ENCODE results near the gene TAF4B. TPM values are rescaled to one million over a fixed set of nuclear protein-coding genes. Genes with fewer than 3 reads are reported as not detected.
A peak's percentile ranks its signal among the peaks of the same experiment; 100 is the strongest.
"Not testable (repeated sequence)": the region's sequence is repeated elsewhere in the genome, so short reads cannot be mapped to it uniquely, and the experiment has no call there.

The TAF4B gene
- total RNA-seq, 1 donor from 2014 or later = 1.5 TPM

DNA sequence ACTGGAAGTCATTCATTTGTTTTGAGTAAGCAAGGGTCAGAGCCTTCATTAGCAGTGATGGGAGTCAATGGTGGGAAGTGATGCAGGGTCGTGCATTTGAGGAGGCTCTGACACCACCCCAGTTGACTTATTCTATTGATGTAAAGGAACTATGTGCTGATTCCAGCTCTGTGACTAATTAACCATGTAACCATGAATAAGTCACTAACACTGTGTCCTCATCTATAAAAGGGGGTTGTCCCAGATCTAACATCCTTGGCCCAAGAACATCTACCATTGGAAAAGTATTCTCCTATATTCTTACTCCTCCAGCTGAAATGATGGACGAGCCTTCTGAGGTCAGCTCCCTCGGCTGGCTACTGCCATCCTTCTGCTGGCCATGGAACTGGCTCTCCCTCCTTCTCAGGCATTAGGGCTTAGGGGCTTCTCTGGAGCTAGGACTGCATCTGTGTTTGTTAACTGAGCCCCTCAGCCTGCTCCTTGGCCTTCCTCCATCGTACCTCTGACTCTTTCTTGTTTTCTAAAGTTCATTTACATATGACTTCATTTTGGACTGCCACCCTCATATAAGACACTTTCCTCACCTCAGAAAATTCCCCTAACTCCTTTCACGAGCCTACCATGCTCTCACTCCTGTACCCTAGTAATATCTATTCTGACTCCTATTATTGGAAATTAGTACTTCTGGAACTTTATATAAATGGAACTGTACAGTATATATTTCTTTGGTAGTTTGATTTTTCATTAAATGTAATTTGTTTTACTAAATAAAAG is 206.6 kb downstream of the TAF4B start:
- Mint-ChIP-seq H3K36me3 (ENCODE audit: low read depth) (no peaks in the 10 kb centered on the region), H3K27me3 (ENCODE audit: low read depth) (no peaks in the 10 kb centered on the region), H3K9me3 (no peaks in the 10 kb centered on the region), H3K27ac (ENCODE audit: unreplicated experiment) (no peak overlapping the region), H3K4me1 (peaks cover 18% of the 10 kb centered on the region), H3K4me3 (no peak overlapping the region)
- no peak for DNase-seq (ENCODE audit: low read depth, low spot score)
- no peak for TF ChIP-seq CTCF (conservative IDR thresholded peaks at IDR 0.05)

DNA sequence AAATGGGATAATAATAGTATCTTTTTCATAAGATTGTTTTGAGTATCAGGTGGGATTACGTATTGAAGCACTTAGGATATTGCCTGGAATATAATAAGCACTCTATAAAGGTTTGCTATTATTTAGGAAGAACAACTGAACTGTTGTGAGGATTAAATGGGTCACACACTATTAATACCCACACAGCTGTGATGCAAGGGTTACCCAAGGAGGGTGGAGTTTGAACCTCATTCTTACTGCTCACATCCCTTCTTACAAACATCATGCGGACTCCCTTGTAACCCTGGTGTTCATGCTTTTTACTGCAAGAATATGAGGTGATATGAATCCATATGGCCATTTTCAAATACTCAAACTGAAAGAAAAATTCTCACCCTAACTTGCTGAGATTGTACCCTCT is 208.6 kb downstream of the TAF4B start:
- Mint-ChIP-seq H3K36me3 (ENCODE audit: low read depth) (no peaks in the 10 kb centered on the region), H3K9me3 (no peaks in the 10 kb centered on the region), H3K4me1 (peaks cover 8% of the 10 kb centered on the region), H3K27me3 (ENCODE audit: low read depth) (no peaks in the 10 kb centered on the region), H3K27ac (ENCODE audit: unreplicated experiment) (no peak overlapping the region), H3K4me3 (no peak overlapping the region)
- no peak for TF ChIP-seq CTCF (conservative IDR thresholded peaks at IDR 0.05)
- DNase-seq (ENCODE audit: low read depth, low spot score) = no peak

DNA sequence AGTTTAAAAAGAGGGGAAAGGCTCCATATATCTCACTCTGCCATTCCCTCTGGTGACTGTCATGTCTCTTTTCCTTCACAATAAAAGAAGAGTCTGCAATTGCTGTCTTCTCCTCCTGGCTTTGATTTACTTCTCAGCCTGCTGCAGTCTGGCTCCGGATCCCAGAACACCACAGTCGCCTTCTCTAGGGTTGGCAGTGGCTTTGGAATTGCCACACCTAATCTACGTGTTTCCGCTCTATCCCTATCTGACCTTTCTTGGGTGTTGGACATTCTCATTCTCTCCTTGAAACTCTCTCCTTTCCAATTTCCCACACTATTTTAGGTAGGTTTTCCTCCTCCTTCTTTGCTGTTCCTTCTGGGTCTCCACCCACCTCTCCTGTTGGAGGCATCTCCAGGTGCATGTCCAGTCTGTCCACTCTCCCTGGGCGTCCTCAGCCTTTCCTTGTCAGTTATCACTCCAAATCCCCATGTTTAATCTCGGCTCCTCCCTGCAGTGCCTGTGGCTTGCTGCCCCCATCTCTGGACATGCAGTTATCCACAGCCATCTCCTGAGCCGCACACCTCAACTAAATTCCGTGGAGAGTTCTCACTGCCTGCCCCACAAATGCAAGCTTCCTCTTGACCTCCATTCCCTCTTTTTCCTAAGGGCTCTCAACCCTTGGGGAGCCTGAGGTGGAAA is 209.3 kb downstream of the TAF4B start:
- TF ChIP-seq CTCF (conservative IDR thresholded peaks at IDR 0.05) = no peak
- no peak for DNase-seq (ENCODE audit: low read depth, low spot score)
- peak overlapping the region; percentile 15 for H3K27ac Mint-ChIP-seq (ENCODE audit: unreplicated experiment)
- no peaks in the 10 kb centered on the region for H3K27me3 Mint-ChIP-seq (ENCODE audit: low read depth)
- no peaks in the 10 kb centered on the region for H3K9me3 Mint-ChIP-seq
- peaks cover 8% of the 10 kb centered on the region for H3K4me1 Mint-ChIP-seq
- no peak overlapping the region for H3K4me3 Mint-ChIP-seq
- H3K36me3 Mint-ChIP-seq (ENCODE audit: low read depth) = no peaks in the 10 kb centered on the region

GRCh38 chr18:26436176-26437051 is 210.2 kb downstream of the TAF4B start:
- TF ChIP-seq CTCF (conservative IDR thresholded peaks at IDR 0.05) = no peak
- no peaks in the 10 kb centered on the region for H3K27me3 Mint-ChIP-seq (ENCODE audit: low read depth)
- no peak for DNase-seq (ENCODE audit: low read depth, low spot score)
- peaks cover 17% of the 10 kb centered on the region for H3K4me1 Mint-ChIP-seq
- H3K27ac Mint-ChIP-seq (ENCODE audit: unreplicated experiment) = peak overlapping the region; percentile 4
- no peak overlapping the region for H3K4me3 Mint-ChIP-seq
- no peaks in the 10 kb centered on the region for H3K36me3 Mint-ChIP-seq (ENCODE audit: low read depth)
- H3K9me3 Mint-ChIP-seq = no peaks in the 10 kb centered on the region

GRCh38 chr18:26437634-26438033 is 211.4 kb downstream of the TAF4B start:
- not testable (repeated sequence) for H3K4me3 Mint-ChIP-seq; DNase-seq (ENCODE audit: low read depth, low spot score); H3K27ac Mint-ChIP-seq (ENCODE audit: unreplicated experiment); H3K27me3 Mint-ChIP-seq (ENCODE audit: low read depth); H3K36me3 Mint-ChIP-seq (ENCODE audit: low read depth); H3K9me3 Mint-ChIP-seq
- H3K4me1 Mint-ChIP-seq = peaks cover 27% of the 10 kb centered on the region

All from neural crest cell (in vitro differentiated cells).